LNCaP clone FGC (cell line): ENCODE data around the gene PLSCR1.

Experiments used
- DNase-seq: peaks from one replicate; pipeline ENCODE4 v3.0.0-alpha.2; 2011; ENCODE audit warnings: low read depth
- H3K4me3 ChIP-seq: 2 replicates; pipeline ENCODE4 v1.5.1; 2011; ENCODE audit warnings: mild to moderate bottlenecking, low read depth, low read length, control low read depth
- TF ChIP-seq, protein P1 (sequence below): IDR thresholded peaks from 2 replicates; pipeline ENCODE4 v1.5.1; 2012; ENCODE audit warnings: mild to moderate bottlenecking; ENCODE audit not compliant: control insufficient read depth, insufficient read depth; ENCODE audit errors: extremely low read depth

Gene PLSCR1

DNA sequence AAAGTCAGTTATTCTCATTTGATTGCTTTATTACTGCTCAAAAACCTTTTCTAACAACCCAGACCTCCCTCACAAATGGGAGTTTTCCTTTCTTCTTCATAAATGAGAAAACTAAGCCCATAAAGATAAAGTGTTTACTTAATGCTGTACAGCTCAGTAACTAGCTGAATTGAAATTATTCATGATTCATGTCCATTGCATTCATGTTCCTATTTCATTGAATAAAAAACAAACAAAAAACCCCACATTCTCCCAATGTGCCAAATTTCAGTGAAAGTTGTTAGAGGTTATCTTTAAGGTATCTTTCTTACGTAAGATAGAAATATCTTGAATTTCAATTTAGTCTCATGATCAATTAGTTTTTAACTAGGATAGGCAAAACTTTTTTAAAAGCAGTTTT lies 77.8 kb downstream of the PLSCR1 start:
- H3K4me3 ChIP-seq = no peak overlapping the region
- no peak for DNase-seq

DNA sequence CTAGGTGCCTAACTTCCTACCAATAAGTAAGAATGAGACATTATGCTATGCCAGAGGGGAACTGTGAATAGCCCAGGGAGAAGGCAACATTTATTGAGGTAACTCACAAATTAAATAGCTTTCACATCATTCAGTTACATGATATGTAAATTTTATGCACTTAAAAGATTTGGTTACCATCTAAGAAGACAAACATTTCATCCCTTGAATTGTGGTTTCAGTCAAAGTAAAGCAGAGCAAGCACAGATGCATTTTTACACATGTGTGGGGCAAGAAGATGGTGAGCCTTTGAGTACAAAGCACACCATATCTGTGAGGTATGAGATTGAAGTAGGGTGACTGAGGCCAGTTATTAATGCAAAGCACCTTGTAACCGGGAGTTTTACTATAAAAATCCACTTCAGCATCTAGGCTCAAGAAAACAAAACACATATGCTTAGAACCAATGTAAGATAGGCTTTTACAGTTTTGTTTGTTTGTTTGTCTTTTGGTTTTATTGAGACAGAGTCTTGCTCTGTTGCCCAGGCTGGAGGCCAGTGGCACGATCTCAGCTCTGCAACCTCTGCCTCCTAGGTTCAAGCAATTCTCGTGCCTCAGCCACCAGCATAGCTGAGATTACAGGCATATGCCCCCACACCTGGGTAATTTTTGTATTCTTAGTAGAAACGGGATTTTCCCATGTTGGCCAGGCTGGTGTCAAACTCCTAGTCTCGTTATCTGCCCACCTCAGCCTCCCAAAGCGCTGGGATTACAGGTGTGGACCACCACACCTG lies 78.5 kb downstream of the PLSCR1 start:
- no peak for DNase-seq
- TF ChIP-seq, protein P1, sequence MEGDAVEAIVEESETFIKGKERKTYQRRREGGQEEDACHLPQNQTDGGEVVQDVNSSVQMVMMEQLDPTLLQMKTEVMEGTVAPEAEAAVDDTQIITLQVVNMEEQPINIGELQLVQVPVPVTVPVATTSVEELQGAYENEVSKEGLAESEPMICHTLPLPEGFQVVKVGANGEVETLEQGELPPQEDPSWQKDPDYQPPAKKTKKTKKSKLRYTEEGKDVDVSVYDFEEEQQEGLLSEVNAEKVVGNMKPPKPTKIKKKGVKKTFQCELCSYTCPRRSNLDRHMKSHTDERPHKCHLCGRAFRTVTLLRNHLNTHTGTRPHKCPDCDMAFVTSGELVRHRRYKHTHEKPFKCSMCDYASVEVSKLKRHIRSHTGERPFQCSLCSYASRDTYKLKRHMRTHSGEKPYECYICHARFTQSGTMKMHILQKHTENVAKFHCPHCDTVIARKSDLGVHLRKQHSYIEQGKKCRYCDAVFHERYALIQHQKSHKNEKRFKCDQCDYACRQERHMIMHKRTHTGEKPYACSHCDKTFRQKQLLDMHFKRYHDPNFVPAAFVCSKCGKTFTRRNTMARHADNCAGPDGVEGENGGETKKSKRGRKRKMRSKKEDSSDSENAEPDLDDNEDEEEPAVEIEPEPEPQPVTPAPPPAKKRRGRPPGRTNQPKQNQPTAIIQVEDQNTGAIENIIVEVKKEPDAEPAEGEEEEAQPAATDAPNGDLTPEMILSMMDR = no peak
- H3K4me3 ChIP-seq = no peak overlapping the region

More for the DNA sequence above, 77.8 kb downstream of the PLSCR1 start:
- TF ChIP-seq, protein P1 = no peak
